GM18867 (cell line): ENCODE results near the gene MRPS27.

Source experiments
- ATAC-seq: cut with Tn5 transposase; IDR thresholded peaks from one replicate; pipeline ENCODE4 v1.9.1; 2021; ENCODE audit warnings: mild to moderate bottlenecking, moderate library complexity; ENCODE audit not compliant: unreplicated experiment

MRPS27 gene

GRCh38 chr5:72319976-72320752, at the start of gene MRPS27, which contains the start of gene PTCD2:
Gene MRPS27, minus strand, starts transcription at chr5:72320240. Its CDS starts 19 bp downstream, at chr5:72320221.
Gene PTCD2, plus strand, starts transcription at chr5:72320373. Its CDS starts 10 bp downstream, at chr5:72320383.
- ATAC-seq = peak; percentile 98

GRCh38 chr5:72369711-72370110, 49.7 kb upstream of the MRPS27 start:
- no peak for ATAC-seq

- no peak for ATAC-seq
These were observed 49.3 kb upstream of the MRPS27 start for GRCh38 chr5:72369301-72369700.

- no peak for ATAC-seq
These were observed 48.2 kb upstream of the MRPS27 start for GRCh38 chr5:72368271-72368670.

GRCh38 chr5:72366324-72366976, 46.4 kb upstream of the MRPS27 start:
- ATAC-seq = peak; percentile 78

GRCh38 chr5:72364951-72365350, 44.9 kb upstream of the MRPS27 start:
- ATAC-seq = no peak

- no peak for ATAC-seq
These were observed 44.1 kb upstream of the MRPS27 start for GRCh38 chr5:72364171-72364570.

- no peak for ATAC-seq
These were observed 43.2 kb upstream of the MRPS27 start for GRCh38 chr5:72363166-72363802.

GRCh38 chr5:72359886-72360285, 39.8 kb upstream of the MRPS27 start:
- no peak for ATAC-seq

- ATAC-seq = no peak
These were observed 38.9 kb upstream of the MRPS27 start for GRCh38 chr5:72358925-72359324.

GRCh38 chr5:72356361-72356760, 36.3 kb upstream of the MRPS27 start:
- ATAC-seq = no peak

- no peak for ATAC-seq
These were observed 35.8 kb upstream of the MRPS27 start for GRCh38 chr5:72355706-72356299.

- ATAC-seq = no peak
These were observed 33.0 kb upstream of the MRPS27 start for GRCh38 chr5:72353046-72353445.

GRCh38 chr5:72352616-72353015, 32.6 kb upstream of the MRPS27 start:
- ATAC-seq = no peak

- ATAC-seq = no peak
These were observed 31.3 kb upstream of the MRPS27 start for GRCh38 chr5:72351376-72351775.

- no peak for ATAC-seq
These were observed 27.8 kb upstream of the MRPS27 start for GRCh38 chr5:72347801-72348308.

- ATAC-seq = no peak
These were observed 26.4 kb upstream of the MRPS27 start for GRCh38 chr5:72346398-72346797.

- ATAC-seq = no peak
These were observed 18.7 kb upstream of the MRPS27 start for GRCh38 chr5:72338689-72339209.

GRCh38 chr5:72337159-72337558, 17.1 kb upstream of the MRPS27 start:
- ATAC-seq = no peak

GRCh38 chr5:72330712-72331111, 10.7 kb upstream of the MRPS27 start:
- no peak for ATAC-seq

- no peak for ATAC-seq
These were observed 8.1 kb upstream of the MRPS27 start for GRCh38 chr5:72328172-72328571.
